Measurements from ENCODE around the gene DPYSL5.

DPYSL5 gene

GRCh38 chr2:26940001-26940400 lies 92.1 kb downstream of the DPYSL5 start:
- POLR2A ChIA-PET (ENCODE audit: low non-redundant PET), result no interaction called here
- CTCF ChIA-PET, result interaction anchor here (0.6 to 4.5 kb wide), 3 partner anchors 21 to 157 kb away, joined by 3 to 23 read pairs (median 8); no protein-coding TSS in a partner anchor
- no peak overlapping the region for H3K27ac ChIP-seq
- no peak for TF ChIP-seq CTCF (conservative IDR thresholded peaks at IDR 0.05; ENCODE audit: low read depth)
- DNase-seq (ENCODE audit: low spot score), result no peak

GRCh38 chr2:26941486-26941885 lies 93.6 kb downstream of the DPYSL5 start:
- TF ChIP-seq CTCF (conservative IDR thresholded peaks at IDR 0.05; ENCODE audit: low read depth), result no peak
- POLR2A ChIA-PET (ENCODE audit: low non-redundant PET), result interaction anchor here (0.6 kb wide), 1 partner anchor 1395 kb away, joined by 3 read pairs; no protein-coding TSS in a partner anchor
- CTCF ChIA-PET, result interaction anchor here (2.0 to 4.5 kb wide), 2 partner anchors 18 to 95 kb away, joined by 5 to 23 read pairs; no protein-coding TSS in a partner anchor
- H3K27ac ChIP-seq, result no peak overlapping the region
- DNase-seq (ENCODE audit: low spot score), result peak; percentile 62

GRCh38 chr2:26942543-26943295 lies 94.8 kb downstream of the DPYSL5 start:
- peak; percentile 66 for TF ChIP-seq CTCF (conservative IDR thresholded peaks at IDR 0.05; ENCODE audit: low read depth)
- peak; percentile 53 for DNase-seq (ENCODE audit: low spot score)
- no peak overlapping the region for H3K27ac ChIP-seq
- ChIA-PET POLR2A (ENCODE audit: low non-redundant PET) (no interaction called here), CTCF (interaction anchor here (0.8 to 4.5 kb wide), 8 partner anchors 10 to 96 kb away, joined by 3 to 23 read pairs (median 4); no protein-coding TSS in a partner anchor)

GRCh38 chr2:26945991-26946750 lies 98.2 kb downstream of the DPYSL5 start:
- CTCF ChIA-PET, result interaction anchor here (0.5 kb wide), 1 partner anchor 14 kb away, joined by 3 read pairs; no protein-coding TSS in a partner anchor
- no peak for DNase-seq (ENCODE audit: low spot score)
- H3K27ac ChIP-seq, result no peak overlapping the region
- POLR2A ChIA-PET (ENCODE audit: low non-redundant PET), result no interaction called here
- TF ChIP-seq CTCF (conservative IDR thresholded peaks at IDR 0.05; ENCODE audit: low read depth), result no peak

- H3K27ac ChIP-seq, result no peak overlapping the region
- ChIA-PET POLR2A (ENCODE audit: low non-redundant PET) (no interaction called here), CTCF (no interaction called here)
- TF ChIP-seq CTCF (conservative IDR thresholded peaks at IDR 0.05; ENCODE audit: low read depth), result no peak
- DNase-seq (ENCODE audit: low spot score), result no peak
These were observed 99.2 kb downstream of the DPYSL5 start for GRCh38 chr2:26946841-26947784.

Data from RWPE1 (cell line).